Measurements from ENCODE around the gene SLC7A7. TPM values are rescaled to one million over a fixed set of nuclear protein-coding genes. Genes with fewer than 3 reads are reported as not detected.

The SLC7A7 gene
- total and polyA plus RNA-seq, 9 of the 15 experiments (the other 6 are each of a cell fraction or from before 2014, with no cell fraction given): 0.07 to 0.68 (median 0.41) TPM

DNA sequence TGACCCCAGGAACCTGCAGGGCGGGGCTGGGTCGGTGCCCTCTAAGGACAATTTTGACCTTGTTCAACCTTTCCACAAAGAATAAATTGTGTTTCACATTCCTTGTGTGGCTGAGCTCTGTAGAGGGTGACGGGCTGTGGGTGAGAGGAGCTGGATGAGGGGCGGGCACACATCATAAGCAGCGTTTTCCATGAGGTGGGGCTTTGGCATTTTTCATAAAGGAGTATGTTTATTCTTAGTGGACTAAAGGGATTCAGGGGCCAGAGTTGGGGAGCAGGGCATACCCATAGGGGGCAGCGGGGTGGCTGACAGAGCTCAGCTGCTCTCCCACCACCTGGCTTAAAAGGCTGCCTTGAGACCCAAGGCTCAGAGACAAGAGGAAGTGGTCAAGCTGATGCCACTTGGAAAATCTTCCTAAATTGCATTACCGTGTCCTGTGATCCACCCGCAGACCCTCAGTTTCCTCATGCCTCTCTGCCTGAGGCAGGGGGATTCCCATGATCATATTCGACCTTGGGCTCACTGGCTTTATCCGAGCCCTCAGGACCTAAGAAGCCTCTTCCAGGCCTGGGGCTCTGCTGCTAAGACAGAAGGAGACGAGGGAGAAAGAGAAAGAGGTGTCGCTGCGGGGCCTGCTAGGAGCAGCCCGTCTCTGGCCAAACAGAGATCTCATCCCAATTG, 32.6 kb upstream of the SLC7A7 start:
- intact Hi-C loops (cut with micrococcal nuclease) (no loop called here), in situ Hi-C loops (cut with MboI) (loop anchor here (10.0 kb wide), 2 partner anchors 193 to 283 kb away; no protein-coding TSS in a partner anchor)
- H3K79me2 ChIP-seq (ENCODE audit: control insufficient read depth, insufficient read depth, low read length): no peaks in the 10 kb centered on the region
- POLR2A ChIA-PET: interaction anchor here (0.5 to 1.3 kb wide), 4 partner anchors 13 to 48 kb away, joined by 3 read pairs; no protein-coding TSS in a partner anchor
- 74% methylated on average over 11 of the region's 14 CpGs for WGBS (ENCODE audit: insufficient coverage, low coverage, missing lambda C conversion rate)
- TF ChIP-seq ATF1 (CRISPR knock-in tag; IDR thresholded peaks at IDR 0.05) (no peak), ATF1 (tag; IDR thresholded peaks at IDR 0.05) (no peak), SPI1 (IDR thresholded peaks at IDR 0.05; ENCODE audit: borderline replicate concordance, low read depth, low read length) (0 out of 2 replicates have a peak, but pooled peaks have one; percentile 12), CREBBP (IDR thresholded peaks at IDR 0.05; ENCODE audit: low read depth, low read length) (no peak), KDM5B (IDR thresholded peaks at IDR 0.05; ENCODE audit: insufficient replicate concordance, low read depth, low read length) (no peak), CEBPG (CRISPR knock-in tag; IDR thresholded peaks at IDR 0.05) (no peak), CEBPG (tag; conservative IDR thresholded peaks at IDR 0.05 in 1 of 2, IDR thresholded peaks at IDR 0.05 in 1 of 2) (no peak), NFIX (CRISPR knock-in tag; IDR thresholded peaks at IDR 0.05; ENCODE audit: low read depth) (no peak)
- TF ChIP-seq, protein P1, sequence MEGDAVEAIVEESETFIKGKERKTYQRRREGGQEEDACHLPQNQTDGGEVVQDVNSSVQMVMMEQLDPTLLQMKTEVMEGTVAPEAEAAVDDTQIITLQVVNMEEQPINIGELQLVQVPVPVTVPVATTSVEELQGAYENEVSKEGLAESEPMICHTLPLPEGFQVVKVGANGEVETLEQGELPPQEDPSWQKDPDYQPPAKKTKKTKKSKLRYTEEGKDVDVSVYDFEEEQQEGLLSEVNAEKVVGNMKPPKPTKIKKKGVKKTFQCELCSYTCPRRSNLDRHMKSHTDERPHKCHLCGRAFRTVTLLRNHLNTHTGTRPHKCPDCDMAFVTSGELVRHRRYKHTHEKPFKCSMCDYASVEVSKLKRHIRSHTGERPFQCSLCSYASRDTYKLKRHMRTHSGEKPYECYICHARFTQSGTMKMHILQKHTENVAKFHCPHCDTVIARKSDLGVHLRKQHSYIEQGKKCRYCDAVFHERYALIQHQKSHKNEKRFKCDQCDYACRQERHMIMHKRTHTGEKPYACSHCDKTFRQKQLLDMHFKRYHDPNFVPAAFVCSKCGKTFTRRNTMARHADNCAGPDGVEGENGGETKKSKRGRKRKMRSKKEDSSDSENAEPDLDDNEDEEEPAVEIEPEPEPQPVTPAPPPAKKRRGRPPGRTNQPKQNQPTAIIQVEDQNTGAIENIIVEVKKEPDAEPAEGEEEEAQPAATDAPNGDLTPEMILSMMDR (IDR thresholded peaks at IDR 0.05 in 2 of 3, conservative IDR thresholded peaks at IDR 0.05 in 1 of 3; ENCODE audit: insufficient read depth in 2 of 3, low read depth in 1 of 3, low read length in 3 of 3): peak in 2 of 3 experiments; percentile 21 to 24; a peak in 2 of 6 replicates
- TF ChIP-seq, protein P2, sequence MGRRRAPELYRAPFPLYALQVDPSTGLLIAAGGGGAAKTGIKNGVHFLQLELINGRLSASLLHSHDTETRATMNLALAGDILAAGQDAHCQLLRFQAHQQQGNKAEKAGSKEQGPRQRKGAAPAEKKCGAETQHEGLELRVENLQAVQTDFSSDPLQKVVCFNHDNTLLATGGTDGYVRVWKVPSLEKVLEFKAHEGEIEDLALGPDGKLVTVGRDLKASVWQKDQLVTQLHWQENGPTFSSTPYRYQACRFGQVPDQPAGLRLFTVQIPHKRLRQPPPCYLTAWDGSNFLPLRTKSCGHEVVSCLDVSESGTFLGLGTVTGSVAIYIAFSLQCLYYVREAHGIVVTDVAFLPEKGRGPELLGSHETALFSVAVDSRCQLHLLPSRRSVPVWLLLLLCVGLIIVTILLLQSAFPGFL (CRISPR knock-in tag; IDR thresholded peaks at IDR 0.05): no peak
- no peaks in the 10 kb centered on the region for H3K9me3 ChIP-seq (replicated peaks; ENCODE audit: control insufficient read depth, insufficient read depth, low read depth, low read length)
- no TSS peak for BruUV-seq (replicated peaks)
- ATAC-seq: peak; percentile 30; the same call in 2 of the 3 replicates
- peaks cover 5 to 27% of the 10 kb centered on the region in 2 experiments; a peak in 3 of 5 replicates for H3K4me1 ChIP-seq (replicated peaks in 1 of 2; ENCODE audit: control insufficient read depth in 2 of 2, insufficient read depth in 2 of 2, low read length in 2 of 2)
- no peak for FAIRE-seq
- H3K27ac ChIP-seq (ENCODE audit: extremely low read depth, low read depth, low read length): no peak overlapping the region
- no peaks in the 10 kb centered on the region for H3K27me3 ChIP-seq (ENCODE audit: control insufficient read depth in 2 of 2, insufficient read depth in 2 of 2, low read length in 2 of 2)
- peak overlapping the region in 1 of 2 experiments; percentile 53; a peak in 1 of 4 replicates for H3K9ac ChIP-seq (ENCODE audit: insufficient read depth in 1 of 2, low read depth in 2 of 2, low read length in 2 of 2)
- no peaks in the 10 kb centered on the region for H3K36me3 ChIP-seq (ENCODE audit: control insufficient read depth, insufficient read depth, low read length)
- CTCF ChIA-PET (ENCODE audit: low intra/inter-chr PET ratio): no interaction called here
- no peaks in the 10 kb centered on the region for H4K20me1 ChIP-seq (replicated peaks; ENCODE audit: control insufficient read depth, insufficient read depth, low read length)
- H3K4me2 ChIP-seq (ENCODE audit: insufficient read depth, low read length): no peak overlapping the region
- H3K9me1 ChIP-seq (ENCODE audit: control insufficient read depth, insufficient read depth, low read length): no peaks in the 10 kb centered on the region
- DNase-seq (ENCODE audit: extremely low read depth in 1 of 4, low spot score in 3 of 4): no peak
- peak overlapping the region; percentile 22 for H2AFZ ChIP-seq (ENCODE audit: low read depth, low read length)
- no peak overlapping the region for H3K4me3 ChIP-seq
